NCI-H2081 treated with DMSO at 0.1 percent for 48 hours (cell line): ENCODE data around the gene ZNF777.
A peak's percentile ranks its signal among the peaks of the same experiment; 100 is the strongest.
"Not testable (repeated sequence)": the region's sequence is repeated elsewhere in the genome, so short reads cannot be mapped to it uniquely, and the experiment has no call there.

Source experiments
- DNase-seq: peaks from one replicate; lab custom pipeline; 2025; lab: John Stamatoyannopoulos, UW

The ZNF777 gene

DNA sequence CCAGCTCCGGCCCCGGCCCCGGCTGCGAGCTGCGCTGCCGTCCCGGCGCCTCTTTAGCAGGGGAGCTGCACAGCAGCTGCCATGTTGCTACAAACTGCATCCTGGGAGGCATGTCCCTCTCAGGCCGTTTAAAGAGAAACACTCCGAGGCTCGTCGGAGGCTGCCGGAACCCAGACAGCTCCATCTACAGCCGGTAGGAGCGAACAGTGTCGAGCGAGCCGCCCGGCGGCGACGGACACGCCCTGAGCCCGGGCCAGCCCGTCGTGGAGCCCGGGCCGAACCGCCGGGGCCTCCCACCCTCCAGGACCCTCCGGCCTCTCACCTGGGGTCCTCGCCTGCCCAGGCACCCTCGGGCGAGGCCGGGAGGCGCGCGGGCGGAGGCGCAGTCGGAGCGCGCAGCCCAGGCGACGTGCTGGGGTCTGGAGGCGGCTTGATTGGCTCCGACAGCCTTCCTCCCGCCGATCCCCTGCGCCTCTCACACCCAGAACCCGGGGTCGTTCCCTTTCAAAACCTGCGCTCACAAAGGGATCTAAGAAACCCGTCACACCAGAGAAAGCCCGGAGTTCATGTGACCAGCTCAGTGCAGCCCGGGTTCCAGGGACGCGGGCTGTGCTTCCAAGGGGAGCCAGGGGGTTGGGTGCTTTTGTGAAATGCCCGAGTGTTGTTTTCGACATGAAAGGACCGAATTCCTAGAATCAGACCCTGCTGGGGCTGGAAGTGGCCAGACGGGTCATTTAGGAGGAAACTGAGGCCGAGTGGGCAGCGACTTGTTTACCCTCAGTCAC, at the start of gene ZNF777:
Gene ZNF777, minus strand, starts transcription at position 570 of the 785 bp plus-strand sequence. CDS start 5,040 bp downstream, outside the sequence.
- DNase-seq = peak; percentile 38

DNA sequence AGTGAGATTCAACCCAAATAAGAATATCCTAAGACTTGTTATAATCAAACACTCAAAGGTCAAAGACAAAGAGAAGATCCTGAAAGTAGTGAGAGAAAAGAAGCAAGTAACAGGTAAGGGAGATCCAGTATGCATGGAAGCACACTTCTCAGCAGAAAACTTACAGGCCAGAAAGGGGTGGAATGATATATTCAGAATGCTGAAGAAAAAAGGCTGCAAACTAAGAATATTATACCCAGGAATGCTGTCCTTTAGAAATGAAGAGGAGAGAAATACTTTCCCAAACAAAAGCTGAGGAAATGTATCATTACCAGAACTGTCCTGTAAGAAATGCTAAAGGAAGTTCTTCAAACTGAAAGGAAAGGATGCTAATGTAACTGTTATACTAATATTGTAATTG, 49.4 kb upstream of the ZNF777 start:
- no peak for DNase-seq

DNA sequence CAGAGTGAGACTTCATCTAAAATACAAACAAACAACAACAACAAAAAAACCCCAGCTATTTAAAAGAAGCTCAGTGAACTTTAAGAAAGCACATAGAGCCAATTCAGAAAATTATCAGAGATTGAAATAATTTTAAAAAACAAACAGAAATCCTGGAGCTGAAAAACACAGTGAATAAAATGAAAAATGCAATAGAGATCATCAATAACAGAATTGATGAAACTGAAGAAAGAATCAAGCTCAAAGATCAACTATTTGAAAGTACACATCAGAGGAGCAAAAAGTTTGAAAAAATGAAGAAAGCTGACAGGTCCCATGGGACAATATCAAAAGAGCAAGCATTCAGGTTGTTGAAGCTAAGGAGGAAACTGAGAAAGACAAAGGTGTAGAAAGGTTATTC, 48.9 kb upstream of the ZNF777 start:
- DNase-seq = no peak

DNA sequence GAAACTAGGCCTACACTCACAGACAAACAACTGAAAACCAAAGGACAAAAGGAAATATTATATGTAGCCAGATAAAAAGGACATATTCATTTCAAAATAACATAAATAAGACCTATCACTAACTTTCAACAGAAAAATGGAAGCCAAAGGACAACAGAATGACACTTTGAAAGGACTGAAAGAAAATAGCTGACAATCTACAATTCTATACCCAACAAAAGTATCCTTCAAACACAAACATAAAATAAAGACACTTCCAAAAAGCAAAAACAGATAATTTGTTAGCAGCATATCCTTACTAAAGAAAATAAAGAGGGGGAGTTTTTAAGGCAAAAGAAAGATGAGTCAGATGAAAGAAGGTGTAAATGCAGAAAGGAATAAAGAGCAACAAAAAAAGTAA, 44.7 kb upstream of the ZNF777 start:
- DNase-seq = no peak

DNA sequence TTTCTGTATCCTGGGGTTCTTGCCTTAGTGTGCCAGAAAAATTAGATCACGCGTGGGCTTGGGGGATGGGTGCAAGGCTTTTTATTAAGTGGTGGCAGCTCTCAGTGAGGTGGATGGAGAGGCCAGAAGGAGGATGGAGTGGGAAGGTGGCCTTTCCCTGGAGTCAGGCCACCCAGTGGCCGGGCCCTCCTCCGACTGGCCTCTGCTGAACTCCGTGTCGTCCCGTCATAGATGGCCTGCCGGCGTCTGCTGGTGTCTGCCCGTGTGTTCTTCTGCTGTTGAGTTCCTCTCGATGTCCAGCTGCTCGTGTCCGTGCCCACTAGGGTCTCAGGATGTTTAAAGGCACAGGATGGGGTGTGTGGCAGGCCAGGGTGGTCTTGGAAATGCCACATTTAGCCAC, 40.8 kb upstream of the ZNF777 start:
- no peak for DNase-seq

DNA sequence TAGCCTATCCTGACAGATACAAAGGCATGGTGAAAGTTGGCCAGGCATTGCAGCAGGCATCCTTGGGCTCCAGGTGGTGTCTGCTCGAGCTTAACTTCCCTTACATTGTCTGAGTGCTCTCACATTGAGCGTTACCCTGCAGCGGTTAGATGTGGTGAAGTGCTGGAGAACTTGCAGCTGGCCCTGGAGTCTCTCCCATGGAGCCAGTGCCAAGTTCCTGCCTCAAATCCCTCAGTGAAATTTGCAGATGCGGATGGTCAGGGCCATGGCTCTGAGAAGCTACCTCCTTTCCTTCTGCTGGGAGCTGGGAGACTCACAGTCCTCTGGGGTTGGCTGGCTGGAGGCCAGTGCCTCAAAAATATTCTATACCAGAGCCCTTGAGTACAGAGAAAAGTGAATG, 40.0 kb upstream of the ZNF777 start:
- no peak for DNase-seq

DNA sequence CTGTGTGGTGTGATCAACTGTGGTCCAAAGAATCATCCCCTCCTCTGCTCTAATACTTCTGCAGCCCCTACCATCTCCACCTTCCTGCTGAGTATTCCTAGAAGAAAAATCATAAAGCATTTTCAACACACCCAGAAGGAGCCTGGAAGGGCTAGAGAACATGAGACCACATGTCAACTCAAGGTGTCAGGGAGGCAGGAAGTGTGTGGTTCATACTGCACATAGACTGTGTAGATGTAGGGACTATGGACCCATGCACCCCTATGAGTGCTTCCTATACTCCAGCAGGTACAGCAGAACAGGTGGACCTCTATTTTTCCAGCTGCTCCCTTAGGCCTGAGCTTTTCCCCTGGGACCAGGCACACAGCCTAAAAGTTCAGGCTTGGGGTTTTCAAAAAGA, 39.3 kb upstream of the ZNF777 start:
- DNase-seq = no peak

DNA sequence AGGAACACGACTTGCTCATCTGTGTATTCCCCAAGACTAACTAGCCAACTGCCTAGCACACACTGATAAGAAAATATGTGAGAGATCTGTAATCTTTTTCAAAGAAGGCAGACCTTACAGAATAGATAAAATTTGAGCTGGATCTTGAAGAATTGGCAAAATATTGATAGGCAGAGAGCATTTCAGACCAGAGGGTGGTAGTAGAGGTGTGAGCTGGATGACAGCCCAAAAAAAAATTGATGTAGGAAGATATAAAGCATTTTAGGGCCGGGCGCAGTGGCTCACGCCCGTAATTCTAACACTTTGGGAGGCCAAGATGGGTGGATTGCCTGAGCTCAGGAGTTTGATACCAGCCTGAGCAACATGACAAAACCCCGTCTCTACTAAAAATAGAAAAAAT, 37.9 kb upstream of the ZNF777 start:
- no peak for DNase-seq

DNA sequence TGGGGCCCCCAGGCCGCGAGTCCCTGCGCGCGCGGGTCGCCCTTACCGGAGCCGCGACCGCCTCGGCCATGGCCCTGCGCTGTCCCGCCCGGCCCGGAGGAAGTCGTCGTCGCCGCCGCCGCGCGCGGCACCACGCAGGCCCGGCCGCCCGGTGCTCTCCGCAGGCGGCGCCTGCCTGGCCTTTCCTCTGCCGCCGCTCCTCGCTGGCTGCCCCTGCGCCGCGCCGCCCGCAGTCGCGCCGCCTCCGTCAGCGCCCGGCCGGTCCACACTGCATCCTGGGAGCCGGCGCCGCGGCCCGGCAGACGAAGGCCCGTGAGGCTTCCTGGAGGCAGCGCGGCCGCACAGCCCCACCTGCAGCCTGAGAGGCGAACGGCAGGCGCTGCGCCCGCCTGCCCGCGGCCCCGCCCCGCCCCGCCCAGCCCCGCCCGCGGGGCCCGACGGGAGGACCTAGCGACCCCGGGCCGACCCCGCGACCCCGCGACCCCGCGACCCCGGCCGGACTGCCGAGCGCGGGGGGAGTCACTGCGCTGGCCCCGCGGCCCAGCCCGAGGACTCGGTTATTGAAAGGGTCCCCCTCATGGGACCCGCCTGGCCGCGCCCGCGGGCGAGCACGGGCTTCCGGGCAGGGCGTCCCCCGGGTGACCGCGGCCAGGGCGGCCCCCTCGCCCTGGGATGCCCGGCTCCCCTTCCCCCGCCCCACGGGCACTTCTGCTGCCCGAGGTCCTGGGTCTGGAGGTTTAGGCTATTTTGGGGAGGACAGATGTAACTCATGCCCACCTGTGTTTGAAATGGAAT, 36.8 kb upstream of the ZNF777 start, which contains the start of gene ZNF746:
Gene ZNF746, minus strand, starts transcription at position 343 of the 795 bp plus-strand sequence. Its CDS starts 273 bp downstream, at position 70.
- no peak for DNase-seq

DNA sequence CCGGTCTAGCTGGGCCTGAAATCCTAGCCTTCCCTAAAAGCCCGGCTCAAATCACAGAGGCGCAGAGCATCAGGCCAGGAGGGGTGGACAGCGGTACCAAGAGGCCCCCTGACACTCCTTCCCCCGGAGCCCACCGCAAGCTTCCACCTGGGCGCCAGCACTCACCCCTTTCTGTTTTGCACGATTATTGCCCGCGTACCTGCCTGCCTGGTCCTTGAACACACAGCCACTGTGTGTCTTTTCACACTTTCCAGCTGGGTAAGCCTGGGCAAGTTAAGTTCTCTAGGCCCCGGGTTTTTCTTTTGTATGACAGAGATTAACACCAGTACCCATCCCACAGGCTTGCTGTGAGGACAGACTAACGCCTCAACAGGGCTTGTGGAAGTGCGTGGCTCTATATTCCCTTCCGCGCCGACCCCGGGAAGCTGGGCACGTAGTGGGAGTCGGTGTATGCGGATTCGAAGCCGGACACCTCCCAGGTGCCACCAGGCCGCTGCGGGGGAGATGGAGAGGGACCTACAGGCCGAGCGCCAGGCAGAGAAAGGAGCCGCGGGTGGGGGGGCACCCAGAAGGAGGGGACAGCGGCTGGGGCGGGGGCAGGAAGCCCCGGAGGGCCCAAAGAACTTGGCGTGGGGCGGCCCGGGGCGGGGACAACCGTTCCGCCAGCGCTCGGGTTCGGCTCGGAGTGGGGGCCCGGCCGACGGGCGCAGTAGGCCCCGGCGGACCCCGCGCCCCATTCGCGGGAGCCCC, 36.0 kb upstream of the ZNF777 start:
- no peak for DNase-seq

DNA sequence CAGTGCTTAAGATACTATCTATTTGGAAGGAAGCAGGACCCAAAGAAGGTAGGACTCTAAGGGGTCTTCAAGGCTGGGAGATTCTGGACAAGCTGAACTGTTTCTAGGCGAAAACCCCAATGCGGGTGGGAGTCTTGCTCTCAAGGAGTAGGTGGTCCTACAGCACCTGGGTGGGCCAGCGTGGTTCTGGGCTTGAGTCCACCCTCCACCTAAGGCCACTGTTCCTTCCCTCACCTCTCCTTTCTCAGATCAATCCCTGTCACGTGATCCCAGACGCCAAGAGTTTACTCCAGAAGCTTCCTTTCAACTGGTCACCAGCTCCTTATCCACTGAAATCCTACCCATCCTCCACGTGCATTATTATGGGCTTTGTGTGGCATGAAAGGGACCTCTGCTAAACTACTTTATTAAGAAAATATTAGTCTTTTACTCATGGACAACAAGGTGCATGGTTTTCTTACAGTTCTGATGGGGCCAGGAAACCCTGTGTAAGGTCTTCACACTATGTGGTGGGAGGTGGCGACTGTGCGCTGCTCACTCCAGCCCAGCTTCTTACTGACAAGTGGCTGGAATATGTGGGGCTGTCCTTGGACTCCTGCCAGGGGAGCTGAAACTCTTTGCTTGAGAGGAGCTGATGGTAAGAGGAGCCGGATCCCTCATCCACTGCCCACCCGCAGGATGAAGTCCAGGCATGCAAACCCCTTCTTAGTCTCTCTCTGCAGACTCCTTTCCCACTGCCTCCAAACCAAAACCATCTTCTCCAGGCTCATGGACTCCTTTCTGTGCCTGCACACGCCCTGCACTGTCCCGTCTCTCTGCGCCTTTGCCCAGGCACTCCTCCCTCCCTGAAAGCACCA, 35.2 kb upstream of the ZNF777 start:
- no peak for DNase-seq

DNA sequence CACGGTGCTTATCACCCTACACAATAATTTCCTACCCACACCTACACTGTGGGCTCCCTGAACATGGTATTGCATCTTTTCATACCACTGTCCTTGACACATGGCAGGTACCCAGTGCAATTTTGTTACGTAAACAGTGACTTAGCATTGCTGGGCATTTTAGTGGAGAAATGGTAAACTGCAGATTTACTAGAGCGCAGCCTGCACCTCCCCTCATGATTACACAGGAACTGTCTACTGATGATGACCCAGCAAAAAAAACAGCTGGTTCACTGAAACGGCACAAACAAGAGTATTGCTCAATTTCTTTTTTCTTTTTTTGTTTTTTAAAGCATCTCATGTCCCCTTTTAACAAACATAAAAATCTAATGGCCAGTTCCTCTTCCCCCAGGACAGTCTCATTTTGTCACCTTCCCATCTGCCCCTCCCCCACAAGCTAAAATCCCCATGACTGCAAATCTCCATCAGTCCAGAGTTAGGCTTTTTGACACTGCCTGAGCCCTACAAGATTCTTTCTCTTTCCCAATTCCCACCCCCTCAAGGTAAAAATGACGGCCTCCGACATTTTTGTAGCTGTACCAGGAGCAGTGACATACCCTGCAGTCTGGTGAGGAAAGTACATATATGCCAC, 34.0 kb upstream of the ZNF777 start:
- DNase-seq = no peak

DNA sequence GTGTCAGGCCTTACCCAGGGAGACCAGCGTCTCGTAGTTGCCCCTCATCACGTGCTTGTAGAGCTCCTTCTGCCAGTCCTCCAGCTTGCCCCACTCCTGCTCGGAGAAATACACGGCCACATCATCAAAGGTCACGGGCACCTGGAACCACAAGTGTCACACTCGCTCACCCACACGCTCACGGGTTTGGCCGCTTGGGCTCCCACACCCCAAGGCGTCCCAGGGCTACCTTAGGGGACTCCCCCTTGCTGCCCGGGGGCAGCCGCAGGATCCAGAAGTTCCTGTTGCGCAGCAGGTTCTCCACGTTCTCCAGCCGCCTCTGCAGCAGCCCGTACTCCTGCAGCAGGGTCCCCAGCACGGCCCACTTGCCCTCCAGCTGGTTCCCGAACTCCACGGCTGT, 33.1 kb upstream of the ZNF777 start:
- DNase-seq = not testable (repeated sequence)

DNA sequence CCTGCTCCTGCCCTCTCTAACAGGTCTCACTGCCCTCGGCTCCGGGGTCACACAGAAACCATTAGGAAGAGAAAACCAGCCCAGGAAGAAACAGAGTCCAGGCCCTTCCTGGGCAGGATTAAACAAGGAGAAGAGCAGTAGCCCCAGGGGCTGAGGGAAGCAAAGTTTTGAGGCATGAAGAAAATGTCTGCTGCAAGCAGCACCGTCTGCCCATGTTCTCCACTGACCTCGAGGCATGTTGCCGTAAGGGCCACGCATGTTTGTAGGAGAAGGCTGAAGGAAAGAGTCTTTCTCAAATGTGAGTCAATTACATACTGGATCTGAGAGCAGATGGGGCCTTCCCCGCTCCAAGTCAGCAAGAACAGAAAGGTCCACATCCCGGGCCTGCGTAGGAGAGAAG, 32.5 kb upstream of the ZNF777 start:
- DNase-seq = no peak

DNA sequence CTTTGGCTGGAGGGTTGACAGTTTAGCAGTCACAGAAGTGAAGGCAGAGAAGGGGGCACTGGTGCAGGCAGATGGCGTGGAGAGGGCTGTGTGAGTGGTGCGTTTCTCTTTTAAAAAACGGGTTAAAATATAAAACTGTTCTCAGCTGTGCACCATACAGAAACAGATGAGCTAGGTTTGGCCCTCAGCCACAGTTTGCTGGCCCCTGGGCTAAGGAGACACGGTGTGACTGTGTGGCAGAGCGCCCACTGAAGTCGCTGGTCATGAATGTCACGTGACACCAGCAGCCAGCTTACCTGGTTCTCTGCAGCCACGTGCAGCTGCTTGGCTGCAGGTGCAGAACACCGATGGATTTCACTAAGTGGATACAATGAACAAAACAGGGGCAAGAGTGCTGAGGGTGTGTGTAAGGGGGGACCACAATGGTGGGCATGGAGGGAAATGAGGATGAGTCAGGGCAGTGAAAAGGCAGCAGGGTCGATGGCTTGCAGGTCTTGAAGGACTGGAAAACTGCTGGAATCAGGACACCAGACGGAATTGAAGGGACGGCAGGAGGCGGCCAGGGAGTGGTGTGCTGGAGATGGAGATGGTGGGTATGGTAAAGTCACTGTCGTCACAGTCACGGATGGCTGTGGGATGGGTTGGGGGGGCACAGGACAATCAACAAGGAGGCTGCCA, 29.4 kb upstream of the ZNF777 start:
- no peak for DNase-seq

DNA sequence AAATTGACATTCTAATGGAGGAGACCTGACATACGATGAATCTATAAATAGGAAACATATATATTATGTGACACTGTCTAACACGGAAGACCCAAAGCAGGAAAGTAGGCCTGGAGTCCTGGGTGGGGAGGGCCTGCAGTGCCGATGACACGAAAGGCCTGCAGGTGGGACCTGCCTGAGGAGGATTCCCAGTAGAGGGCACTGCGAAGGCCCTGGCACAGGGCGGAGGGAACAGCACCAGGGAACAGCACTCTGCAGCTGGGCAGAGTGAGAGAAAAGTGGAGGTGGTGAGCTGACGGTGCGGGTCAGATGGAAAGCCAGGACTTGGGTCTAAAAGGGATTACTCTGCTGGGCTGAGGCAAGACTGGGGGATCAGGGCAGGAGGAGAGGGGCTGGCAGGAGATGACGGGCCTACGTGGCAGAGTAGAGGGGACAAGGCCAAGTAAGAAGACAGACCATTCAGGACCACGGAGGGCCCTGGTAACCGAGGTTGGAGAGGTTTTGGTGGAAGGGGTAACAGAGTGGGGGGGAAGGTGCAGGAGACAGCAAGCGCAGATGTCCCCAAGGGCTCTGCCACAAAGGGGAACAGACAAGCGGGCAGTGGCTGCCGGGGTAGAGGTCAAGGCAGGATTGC, 28.6 kb upstream of the ZNF777 start:
- DNase-seq = no peak

DNA sequence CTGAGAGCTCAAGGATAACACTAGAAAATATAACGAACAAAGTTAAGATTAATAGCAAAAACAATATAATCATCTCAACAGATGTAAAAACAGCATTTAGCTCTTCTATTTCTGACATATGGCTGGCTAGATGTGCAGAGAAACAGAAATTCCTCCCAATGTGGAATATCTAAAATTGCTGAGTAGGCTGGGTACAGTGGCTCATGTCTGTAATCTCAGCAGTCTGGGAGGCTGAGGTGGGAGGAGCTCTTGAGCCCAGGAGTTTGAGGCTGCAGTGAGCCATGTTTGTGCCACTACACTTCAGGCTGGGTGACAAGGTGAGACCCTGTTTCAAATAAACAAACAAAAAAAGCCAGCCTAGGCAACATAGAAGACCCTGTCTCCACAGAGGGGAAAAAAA, 18.7 kb upstream of the ZNF777 start:
- no peak for DNase-seq

DNA sequence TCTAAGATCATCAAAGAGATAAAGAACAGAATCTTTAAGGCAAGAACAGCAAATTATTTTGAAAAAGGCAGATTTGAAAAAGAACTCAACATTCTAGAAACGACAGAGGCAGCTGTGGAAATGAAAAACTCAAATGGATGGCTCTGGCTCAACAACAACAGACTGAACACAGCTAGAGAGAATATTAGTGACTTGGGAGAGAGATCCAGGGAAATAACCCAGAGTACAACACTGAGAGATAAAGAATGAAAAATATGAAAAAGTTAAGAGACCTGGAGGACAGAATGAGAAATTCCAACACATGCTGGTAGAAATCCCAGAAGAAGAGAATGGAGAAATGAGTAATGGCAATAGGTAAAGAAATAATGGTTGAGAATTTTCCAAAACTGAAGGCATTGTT, 17.9 kb upstream of the ZNF777 start:
- no peak for DNase-seq

DNA sequence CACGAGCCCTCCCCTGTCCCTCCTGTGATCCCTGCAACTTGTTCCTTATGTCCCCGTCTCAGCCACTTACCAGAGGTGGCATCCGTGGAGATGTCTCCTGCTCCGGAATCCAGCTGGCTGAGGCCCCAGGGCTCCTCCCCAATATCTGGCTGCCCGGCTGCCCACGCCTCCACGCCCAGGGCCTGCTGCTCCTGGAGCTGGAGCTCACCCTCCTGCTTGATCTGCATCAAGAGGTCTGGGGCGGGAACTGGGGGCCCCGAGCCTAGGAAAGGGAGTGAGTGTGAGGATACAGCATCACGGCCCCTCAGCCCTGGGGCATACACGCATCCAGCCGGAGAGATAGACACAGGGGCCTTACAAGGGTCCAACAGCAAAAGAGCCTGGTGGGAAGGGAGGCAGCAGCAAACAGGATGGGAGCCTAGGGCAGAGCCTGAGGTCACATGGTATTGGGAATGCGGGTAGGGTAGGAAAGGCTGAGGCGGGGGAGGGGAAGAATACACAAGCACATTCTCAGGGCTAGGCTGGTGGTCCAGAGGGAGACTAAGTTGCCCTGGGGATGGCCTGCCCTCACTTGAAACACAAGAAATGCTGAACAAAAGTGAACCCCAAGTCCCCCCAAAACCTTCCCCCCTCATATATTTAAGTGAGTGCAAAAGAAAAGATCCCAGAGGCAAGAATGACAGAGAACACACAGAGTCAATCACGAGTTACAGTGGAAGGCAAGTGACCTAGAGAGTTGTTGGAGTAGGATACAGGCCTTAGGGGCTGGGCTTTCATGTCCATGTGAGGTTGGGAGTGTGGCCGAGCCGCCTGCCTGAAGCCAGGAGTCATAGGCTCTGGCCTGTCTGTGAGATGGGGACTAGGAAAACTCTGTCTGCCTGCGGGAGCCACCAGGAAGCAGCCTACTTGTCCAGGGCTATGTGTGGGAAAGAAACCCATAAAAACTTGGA, 16.9 kb upstream of the ZNF777 start:
- no peak for DNase-seq
